GM03348 (cell line): ENCODE data around the gene CNTN4.

Experiments
- DNase-seq: peaks from one replicate; pipeline ENCODE4 v3.0.0; 2012; ENCODE audit warnings: low spot score

The CNTN4 gene

DNA sequence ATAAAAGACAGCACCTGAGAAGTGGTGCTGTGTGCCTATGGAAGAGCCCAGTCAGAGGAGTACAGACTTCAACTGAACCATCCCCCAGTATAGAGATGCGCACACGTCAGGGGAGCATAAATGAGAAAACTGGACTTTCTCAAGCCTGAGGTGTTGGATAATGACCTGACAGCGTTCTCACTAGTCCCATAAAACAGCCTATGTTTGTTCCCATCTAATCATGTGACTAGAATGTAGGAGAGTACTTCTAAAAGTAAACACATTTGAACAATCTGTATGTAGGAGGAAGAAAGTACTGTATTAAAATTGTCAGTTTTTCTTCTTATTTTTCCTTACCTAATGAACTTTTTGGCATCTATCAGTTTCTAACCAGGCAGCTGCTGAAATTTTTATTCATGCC, 498.9 kb downstream of the CNTN4 start:
- no peak for DNase-seq

DNA sequence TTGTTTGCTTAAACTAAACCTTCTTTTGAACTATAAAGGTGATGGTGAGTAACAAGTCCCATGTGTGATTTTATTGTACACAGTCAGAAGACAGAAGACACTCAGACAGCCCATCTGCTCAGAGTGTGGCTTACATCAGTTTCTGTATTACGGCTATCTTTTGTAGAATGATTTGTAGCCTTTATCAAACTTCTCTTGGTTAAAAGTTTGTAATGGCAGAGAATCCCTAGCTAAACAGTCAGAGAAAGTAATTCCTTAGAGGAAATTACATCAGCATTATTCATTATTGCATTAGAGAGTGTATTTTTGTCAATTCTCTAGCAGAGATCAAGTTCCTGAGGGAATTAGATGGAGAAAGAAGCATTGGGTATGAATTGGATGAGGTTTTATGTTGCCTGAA, 500.8 kb downstream of the CNTN4 start:
- DNase-seq, result no peak

DNA sequence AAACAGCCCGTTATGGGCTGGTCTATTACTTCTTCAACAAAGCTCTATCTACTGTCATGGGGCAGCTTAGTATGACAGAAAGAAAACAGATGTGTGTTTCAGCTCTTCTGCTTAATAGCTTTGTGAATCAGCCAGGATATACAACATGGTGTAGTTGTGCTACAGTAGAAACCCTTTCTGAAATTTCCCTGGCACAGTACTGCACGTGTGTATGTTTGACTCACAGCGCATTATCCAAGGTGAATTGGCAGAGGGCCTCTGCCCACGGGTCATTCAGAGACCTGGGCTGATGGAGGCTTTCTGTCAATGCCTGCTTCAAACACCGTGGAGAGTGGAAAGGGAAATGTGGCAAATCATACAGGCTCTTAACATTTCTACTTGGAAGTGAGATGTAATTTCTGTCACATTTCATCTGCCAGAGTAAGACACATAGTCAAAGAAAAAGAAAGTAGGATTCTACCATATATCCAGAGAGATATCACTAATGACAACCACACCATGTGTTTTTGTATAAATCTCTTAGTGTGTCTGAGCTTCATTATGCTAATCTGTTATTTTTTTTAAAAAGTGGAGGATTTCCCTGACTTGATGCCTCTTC, 505.1 kb downstream of the CNTN4 start:
- no peak for DNase-seq

DNA sequence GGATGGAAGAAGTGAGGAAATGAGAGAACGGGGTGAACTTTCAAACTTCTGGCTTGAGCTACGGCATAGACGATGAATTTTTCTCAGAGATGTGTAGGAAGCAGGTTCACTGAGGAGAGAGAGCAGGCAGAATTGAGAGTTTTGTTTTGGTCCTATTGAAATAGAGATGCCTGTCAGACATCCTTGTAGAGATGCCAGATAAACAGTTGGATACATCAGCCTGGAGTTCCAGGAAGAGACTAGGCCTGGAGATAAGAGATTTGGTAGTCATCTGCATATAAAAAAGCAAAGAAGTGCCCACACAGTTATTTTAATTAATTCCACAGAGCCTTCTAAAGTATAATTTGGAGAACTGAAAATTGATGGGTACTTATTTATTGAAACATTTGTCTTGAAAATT, 515.9 kb downstream of the CNTN4 start:
- no peak for DNase-seq

DNA sequence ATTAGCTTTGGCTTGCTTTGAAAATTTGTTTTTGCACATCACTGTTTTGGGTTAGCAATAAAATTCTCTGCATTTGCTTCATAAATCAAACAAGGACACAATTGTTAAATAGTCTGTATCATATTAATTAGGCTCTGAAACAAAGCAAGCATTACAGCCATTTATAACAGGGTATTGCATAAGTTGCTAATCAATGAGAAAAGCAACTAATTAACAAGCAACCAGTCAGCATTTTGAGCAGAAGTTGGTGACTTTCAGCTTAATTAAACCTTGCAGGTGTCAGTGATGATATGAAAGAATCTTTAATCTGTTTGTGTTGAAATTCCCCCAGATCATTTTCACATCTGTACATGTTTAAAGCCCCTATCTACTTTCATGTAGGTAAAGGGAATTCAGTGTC, 516.4 kb downstream of the CNTN4 start:
- no peak for DNase-seq

DNA sequence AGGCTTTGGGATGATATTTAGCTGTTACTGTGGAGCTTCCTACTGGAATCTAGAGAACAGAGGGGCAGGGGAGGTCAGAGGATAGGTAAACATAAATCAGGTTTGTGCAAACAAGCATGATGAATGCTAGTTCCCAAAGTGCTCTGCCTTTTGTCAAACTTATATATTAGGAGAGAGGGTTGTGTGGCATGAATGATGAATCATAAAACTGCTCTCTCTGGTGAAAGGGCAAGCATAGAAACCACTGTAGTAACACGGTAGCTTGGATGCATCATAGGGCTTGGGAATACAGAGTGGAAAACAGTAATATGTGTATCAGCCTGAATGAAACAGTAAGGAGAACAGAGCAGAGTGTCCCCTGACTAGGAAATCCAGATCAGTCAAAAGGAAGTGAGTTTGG, 524.8 kb downstream of the CNTN4 start:
- DNase-seq, result no peak

DNA sequence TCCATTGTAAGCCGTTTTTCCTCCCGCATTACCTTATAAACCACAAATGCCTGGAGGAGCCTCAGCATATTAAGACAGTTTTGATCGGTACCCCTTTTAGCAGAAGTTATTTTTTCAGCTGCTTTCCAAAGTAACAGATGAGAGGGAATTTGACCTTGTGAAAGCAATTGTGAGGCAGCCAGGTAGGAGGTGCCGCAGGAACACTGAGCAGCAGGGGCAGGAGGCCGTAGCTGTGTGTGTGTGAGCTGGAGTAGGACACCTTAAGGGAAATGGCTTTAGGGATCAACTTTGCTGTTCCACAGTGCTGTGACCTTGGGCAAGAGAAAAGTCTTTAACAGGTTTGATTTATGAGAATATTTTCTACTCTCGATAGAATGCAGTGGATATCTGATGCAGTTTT, 529.5 kb downstream of the CNTN4 start:
- DNase-seq, result no peak

DNA sequence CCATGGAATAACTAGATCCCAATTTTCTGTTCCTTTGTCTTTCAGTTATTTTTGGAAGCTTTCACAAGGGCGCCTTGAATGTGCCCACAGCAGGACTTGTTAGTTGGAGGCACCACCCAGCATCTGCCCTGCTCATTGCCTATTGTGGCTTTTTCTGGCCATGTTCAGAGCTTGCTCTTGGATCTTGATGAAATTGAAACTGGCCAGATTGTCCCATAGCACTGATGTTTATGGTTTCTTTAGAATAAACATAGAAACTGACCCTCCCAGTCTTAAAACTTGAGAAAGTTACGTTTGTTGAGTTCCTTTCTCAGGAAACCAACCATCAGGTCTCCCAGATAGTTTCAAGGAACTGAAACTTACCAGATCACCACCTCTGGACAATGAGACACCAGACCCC, 536.8 kb downstream of the CNTN4 start:
- no peak for DNase-seq

DNA sequence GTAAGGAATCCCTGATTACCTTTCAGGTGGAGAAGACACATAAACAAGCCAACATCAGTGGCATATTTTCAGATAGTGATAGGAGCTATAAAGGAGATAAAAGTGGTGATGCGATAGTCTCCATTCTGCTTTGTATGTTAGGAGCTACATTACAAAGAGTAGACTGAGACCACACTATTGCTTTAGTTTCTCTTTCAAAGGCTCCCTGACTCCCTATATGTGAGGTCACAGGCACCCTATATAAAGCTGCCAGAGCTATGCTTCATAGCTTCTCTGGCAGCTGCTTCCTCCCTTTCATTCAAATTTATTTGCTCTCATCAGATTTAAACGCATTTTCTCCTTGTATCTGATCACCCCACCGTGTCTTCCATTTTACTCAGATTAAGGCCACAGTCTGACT, 544.9 kb downstream of the CNTN4 start:
- DNase-seq, result no peak

DNA sequence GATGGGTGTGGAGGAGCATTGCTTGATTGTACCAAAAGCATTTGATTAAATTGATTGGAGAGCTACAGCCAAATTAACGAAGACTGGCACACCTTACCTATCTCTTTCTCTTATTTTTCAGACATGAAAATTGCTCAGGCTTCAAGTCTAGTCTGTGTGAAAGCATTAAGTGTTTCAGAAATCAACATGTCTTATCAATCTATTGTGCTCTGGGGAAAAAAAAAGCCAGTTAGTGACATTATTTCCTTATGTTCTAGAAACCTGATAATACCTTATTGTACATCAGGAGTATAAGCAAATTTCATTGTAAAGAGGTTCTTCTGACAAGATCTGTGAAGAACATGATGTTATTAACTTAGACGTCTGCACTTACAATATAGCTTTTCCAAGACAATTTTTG, 546.3 kb downstream of the CNTN4 start:
- no peak for DNase-seq

DNA sequence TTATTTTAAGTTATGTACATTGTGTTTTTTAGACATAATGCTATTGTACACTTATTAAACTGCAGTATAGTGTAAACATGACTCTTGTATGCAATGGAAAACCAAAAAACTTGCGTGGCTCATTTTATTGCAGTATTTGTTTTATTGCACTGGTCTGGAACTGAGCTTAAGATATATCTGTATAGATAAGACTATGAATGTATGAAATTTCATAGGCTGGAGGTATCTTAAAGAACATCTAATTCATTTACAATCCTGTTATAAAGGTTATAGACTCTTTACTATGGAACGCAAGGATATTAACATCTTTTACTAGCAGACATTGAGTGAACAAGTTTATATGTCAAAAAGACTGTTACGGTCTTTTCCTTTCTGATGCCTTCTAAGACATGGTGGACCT, 552.1 kb downstream of the CNTN4 start:
- DNase-seq, result no peak

DNA sequence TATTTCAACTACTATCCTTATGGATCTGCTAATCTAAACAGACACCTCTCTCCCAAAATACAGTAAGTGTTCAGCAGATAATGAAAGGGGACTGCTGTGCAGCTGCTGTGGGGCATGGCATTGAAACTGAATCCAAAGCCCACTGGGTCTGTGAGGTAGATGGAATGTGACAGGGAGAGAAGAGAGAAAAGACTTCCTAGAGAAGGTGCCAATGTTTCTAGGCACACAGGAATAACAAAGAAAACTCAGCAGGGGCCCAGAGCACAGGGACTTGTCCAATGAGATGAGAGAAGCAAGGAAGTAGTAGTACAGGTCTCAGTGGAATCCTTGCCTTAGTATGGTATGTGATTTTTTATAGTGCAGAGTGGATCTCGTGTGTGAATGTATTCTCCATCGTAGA, 553.7 kb downstream of the CNTN4 start:
- no peak for DNase-seq

DNA sequence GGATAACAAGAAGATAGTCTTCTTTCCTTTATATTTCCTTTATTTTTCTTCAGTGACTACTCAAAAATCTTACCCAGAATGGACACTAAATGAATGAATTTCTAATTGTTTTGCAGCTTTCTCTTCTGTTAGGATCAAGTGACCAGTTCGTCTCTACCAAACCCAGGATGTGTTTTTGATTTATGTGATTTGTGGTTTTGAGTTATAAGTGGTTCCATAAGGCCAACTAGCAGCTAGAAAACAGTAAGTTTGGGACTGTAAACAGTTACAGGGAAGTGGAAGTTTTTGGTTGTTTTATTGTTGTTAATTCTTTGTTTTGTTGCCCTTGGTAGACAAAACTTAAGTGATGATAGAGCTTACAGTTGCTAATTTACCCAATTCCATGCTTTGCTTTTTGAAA, 555.0 kb downstream of the CNTN4 start:
- no peak for DNase-seq

DNA sequence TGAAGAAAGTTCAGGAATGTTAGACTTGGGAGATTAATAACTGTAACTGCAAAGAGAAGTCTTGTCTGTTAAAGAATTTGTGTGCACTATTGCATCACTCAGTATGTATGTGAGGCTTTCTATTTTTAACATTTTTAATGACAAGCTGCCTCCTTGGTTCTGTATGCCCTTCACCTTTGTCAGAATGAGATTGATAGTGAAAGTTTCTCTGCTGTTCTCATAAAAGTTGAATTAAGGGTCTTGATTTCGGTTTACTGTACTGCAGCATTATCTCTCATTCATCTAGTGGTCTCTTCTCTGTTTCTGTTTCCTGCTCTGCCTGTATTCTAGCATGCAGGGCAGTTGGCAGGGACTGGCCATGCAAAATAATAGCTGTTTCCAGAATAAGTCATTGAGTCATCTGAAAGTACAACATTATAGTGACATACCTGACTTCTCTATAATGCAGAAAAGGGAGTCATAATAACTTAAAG, 556.6 kb downstream of the CNTN4 start:
- no peak for DNase-seq

DNA sequence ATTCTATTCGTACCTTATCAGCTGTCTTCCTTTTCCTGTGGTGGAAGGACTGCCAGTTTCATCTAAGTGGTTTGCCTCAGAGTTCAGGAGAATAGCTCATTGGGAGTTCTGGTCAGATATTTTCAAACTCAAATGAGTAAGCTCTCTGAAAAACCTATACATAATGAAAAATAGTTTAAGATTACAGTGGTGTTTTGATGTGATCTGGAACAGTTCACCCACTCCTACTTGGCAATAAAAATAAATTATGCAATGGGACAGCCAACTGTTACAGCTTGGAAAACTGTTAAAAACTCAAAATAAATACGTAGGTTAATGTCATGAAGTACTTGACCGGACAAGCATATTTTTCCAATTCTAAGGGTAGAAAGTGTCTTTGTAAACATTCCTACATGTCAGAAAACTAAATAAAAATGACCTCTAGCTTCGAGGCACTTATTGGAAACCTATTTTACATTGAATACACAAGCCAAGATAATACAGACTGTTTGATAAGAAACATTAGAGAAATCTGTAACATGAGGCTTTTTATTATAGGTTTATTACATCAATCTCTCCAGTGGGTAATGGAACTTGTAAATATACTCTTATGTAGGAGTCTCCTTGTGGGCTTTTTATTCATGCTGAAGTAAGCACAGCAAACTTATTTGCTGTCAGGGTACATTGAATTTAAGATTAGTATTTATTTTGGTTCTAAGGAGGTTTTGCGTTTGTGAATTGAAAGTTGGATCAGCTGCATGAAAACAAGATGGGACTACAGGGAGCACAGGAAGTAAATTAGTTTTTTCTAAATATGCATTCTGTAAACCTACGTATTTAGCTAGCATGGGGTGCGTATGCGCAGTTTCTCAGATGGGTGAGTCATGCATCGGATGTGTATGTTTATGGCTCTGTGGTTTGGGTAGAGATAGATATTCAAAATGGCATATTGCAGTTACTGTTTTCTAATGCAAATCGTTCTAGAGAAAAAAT, 558.4 kb downstream of the CNTN4 start:
- DNase-seq, result no peak

DNA sequence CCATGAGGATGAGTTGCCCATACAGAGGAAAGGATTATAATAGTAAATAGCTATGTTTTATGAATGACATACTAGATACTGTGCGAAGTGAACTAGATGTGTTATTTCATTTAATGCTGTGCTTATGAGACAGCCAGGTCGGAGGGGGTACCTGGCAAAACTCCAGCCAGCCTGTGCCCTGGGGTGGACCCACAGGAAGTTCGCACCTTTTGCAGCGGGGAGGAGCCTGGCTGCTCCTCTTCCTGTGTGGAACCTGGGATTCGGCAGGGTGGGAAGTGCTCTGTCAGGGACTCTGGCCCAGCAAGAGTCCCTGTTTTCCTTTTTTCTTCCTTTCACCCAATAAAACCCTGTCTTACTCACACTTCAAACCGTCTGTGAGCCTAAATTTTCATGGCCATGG, 559.3 kb downstream of the CNTN4 start:
- DNase-seq, result no peak

DNA sequence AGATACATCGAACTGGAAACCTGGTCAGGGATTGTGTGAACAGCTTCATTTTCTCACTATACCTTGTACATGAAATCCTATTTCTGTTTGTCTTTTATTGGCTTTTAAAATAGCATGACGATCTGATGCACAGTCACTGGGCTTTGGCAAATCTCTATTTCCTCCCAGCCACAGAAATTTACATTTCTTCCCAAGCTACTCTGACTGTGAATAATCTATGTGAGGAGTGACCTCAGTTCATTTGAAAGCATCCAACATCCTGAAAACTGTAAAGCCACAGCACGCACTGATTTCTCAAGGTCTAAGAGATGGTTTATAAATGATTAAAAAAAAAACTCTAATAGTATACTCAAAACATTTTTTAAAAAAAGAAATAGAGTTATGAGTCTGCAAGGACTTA, 561.2 kb downstream of the CNTN4 start:
- no peak for DNase-seq

DNA sequence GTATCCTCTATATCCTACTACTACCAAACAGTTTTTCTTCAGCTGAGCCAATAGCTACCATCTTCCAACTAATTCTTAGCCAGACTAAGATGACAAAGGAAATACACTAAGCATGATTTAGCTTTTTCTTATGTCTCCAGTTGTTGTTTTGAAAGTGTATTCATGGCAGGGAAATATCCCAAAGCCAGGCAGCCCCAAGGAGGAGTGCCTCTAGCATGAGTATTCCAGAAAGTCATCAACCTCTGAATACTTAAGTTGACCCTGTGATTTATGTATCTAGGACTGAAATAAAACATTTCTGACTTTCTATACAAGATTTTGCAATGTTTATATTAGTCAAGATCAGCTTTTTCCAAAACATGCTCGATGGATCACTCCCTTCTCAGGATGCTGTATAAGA, 562.4 kb downstream of the CNTN4 start:
- no peak for DNase-seq

DNA sequence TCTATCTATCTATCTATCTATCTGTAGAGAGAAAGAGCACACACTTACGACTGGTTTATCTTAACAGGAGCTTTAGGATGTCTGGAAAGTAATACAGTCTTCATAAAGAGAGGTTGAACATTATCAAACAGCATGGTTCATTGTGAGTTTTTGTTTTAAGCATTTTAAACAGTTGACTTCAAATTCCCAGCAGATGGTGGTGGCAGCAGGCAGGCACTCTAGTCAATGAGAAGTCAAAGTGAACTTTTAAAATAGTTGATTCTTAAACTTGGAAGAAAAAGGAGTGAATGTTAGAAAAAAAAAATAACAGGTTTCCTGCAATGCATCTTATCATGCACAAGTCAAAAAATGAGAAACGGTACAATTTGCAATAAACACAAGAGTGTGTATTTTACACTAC, 578.8 kb downstream of the CNTN4 start:
- no peak for DNase-seq

DNA sequence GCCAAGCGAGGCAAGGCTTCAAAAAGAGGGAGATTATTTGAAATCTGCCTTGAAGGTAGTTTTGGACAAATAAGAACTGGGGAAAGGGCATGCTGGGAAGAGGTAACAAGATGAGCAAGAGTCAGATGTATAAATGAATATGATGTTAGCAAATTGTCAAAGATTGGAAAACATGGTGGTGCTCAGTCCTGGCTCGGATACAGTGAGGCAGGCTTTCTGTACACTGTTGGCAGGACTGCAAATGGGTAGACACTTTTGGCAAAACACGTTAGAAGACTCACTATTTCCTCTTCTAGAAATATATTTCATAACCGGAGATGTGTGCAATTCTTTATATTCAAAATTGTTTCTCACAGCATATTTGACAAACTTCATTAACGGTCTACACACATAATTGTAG, 581.6 kb downstream of the CNTN4 start:
- DNase-seq, result no peak

DNA sequence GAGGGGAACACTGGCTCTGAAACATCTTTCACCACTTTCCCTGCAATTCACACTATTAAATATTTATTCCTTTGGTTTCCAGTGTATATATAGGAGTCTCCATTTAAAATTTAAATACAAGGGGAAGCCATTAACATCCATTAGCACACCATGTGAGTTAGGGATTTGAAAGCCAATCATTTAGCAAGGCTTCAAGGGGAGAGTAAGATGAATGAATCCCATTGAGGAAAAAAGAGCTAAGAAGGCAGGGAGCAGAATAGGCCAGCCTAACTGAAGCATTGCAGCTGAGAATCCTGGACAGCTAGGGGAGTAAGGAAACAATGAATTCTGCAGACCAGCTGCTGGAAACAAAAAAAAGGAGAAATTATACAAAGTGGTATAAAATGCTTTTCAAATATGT, 585.4 kb downstream of the CNTN4 start:
- DNase-seq, result no peak

DNA sequence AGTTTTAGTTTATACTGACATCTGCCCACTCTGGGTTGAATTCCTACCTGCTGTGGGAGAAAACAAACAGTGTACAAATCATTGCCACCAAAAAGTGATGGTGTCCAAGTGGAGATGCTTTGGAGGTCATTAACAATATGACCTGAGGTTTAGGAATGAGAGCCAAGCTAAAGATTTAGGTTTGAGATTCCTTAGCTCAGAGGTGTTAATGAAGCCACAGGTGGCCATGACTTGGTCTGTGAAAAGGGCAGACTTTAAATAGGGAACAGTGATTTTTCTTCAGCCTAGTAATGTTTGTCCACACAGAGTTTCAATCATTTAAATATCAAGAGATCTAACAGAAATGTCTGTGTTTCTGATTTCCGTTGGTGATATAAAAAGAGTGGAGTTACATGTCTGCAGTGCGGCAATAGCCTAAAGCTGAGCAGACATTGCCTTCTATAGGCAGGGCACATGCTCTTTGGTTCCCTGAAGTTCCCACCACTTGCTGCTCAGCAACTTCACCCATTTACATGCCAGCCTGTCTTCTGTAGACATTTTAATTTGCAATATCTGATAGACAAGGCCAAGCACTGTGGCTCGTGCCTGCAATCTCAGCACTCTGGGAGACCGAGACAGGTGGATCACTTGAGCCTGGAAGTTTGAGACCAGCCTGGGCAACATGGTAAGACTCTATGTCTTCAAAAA, 588.3 kb downstream of the CNTN4 start:
- no peak for DNase-seq

DNA sequence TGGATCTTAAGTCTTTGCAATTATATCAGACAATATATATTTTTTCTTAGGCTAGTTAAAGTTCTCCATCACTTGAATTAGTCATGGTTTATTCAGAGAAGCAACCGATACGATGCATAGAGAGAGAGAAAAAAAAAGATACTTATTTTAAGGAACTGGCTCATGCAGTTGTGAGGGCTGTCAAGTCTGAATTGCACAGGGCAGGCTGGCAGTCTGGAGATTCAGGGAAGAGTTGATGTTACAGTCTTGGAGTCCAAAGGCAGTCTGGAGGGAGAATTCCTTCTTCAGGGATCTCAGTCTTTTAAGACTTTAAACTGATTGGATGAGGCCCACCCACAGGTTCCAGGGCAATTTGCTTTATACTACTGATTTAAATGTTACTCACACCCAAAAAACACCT, 598.9 kb downstream of the CNTN4 start:
- no peak for DNase-seq
